GM12892 (cell line): ENCODE measurements around the gene RD3L.

Source experiments
- POLR2A ChIP-seq: IDR thresholded peaks from 2 replicates; pipeline ENCODE4 v1.6.1; 2011; ENCODE audit warnings: low read depth, low read length, control low read depth
- POLR2AphosphoS5 ChIP-seq: IDR thresholded peaks from 2 replicates; pipeline ENCODE4 v1.6.1; 2011; ENCODE audit warnings: low read depth, low read length, control low read depth
- TAF1 ChIP-seq: IDR thresholded peaks from 2 replicates; pipeline ENCODE4 v1.6.1; 2011; ENCODE audit warnings: low read depth, mild to moderate bottlenecking, control low read depth, low read length, borderline replicate concordance

DNA sequence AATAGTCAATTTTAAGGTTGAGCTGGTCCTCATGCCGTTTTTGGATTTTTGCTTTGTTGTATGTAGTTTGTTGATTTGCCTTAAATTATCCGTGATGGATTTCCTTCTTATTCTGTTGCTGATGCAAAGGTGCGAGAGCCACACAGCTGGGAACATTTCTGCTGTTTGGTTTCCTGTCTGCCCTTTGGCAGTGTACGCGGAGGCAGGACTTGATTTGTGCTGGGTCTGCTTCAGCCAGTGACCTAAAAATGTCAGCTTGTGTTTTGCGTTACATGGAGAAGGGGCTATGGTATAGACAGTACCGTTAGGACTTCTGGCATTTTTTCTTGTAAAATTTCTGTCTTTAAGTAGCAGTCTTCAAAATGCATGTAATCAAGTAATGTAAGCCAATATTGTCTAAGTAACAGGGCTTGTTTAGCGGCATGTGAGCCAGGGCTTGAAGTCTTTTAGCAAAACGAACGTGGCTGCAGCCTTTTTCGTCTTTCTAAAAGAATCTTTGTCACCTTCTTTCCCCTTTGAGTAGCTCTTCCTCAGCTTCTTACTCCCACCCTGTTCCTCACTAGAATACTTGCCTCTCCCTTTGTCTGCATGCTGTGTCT is 18.2 kb upstream of the RD3L start:
- TF ChIP-seq TAF1 (no peak), POLR2AphosphoS5 (no peak), POLR2A (no peak)
